Stomach (tissue), 4 donors: ENCODE measurements around the gene DDN.

Experiments used
- CTCF ChIP-seq, 7 experiments: fragments of 450-650 bp in 4 of 7; fragments of 200-600 bp in 3 of 7; sonication (generic) in 3 of 7; IDR thresholded peaks; one replicate each; pipeline ENCODE4 v1.5.1; 2016 to 2019; ENCODE audit warnings: antibody characterized with exemption in 7 of 7, control low read depth in 2 of 7, mild to moderate bottlenecking in 1 of 7
- POLR2A ChIP-seq, 4 donors: fragments of 450-650 bp; IDR thresholded peaks; one replicate each; pipeline ENCODE4 v1.6.1; 2016; ENCODE audit warnings: antibody characterized with exemption in 4 of 4, control low read depth in 2 of 4, mild to moderate bottlenecking in 1 of 4, moderate library complexity in 1 of 4
- POLR2AphosphoS5 ChIP-seq, 3 donors: sonication (generic); formaldehyde crosslinking; IDR thresholded peaks; one replicate each; pipeline ENCODE4 v1.6.1; 2016; ENCODE audit warnings: antibody characterized with exemption in 3 of 3

GRCh38 chr12:48993787-48994186, 5.4 kb downstream of the DDN start:
- TF ChIP-seq CTCF (IDR thresholded peaks at IDR 0.05) (no peak), POLR2AphosphoS5 (IDR thresholded peaks at IDR 0.05) (no peak), POLR2A (IDR thresholded peaks at IDR 0.05) (no peak)
